OCI-LY7 (cell line): ENCODE data around the gene HOXA3.

Source experiments
- EZH2phosphoT487 ChIP-seq: fragments of 200-600 bp; sonication (generic); IDR thresholded peaks from 2 replicates; pipeline ENCODE4 v1.6.1; 2018; ENCODE audit warnings: low read depth, borderline replicate concordance, mild to moderate bottlenecking, mixed run types, antibody characterized with exemption, low read length, moderate library complexity, mixed read lengths
- TF ChIP-seq, protein P1 (sequence below): fragments of 200-600 bp; sonication (generic); conservative IDR thresholded peaks from 2 replicates; pipeline ENCODE4 v1.5.1; 2014; ENCODE audit warnings: mild to moderate bottlenecking, antibody characterized with exemption, low read length, moderate library complexity, mixed read lengths

DNA sequence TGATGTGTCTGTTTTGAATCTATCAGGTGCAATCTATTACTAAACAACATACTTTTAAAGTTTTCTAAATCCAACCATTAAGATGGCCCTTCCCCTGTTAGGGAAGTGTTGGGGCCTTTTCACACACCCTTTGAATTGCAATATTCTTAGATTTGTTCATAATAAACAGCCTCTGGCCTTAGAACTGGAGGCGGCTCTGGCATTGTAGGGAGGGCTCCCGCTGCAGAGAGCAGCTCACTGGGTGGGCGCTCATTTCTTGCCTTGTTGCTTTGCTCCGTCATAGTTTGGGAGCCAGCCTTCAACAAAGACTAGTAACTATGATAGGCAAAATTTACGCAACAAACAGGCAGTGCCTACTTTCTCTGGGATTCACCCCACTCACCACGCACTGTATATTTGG is 26.0 kb upstream of the HOXA3 start:
- TF ChIP-seq, protein P1, sequence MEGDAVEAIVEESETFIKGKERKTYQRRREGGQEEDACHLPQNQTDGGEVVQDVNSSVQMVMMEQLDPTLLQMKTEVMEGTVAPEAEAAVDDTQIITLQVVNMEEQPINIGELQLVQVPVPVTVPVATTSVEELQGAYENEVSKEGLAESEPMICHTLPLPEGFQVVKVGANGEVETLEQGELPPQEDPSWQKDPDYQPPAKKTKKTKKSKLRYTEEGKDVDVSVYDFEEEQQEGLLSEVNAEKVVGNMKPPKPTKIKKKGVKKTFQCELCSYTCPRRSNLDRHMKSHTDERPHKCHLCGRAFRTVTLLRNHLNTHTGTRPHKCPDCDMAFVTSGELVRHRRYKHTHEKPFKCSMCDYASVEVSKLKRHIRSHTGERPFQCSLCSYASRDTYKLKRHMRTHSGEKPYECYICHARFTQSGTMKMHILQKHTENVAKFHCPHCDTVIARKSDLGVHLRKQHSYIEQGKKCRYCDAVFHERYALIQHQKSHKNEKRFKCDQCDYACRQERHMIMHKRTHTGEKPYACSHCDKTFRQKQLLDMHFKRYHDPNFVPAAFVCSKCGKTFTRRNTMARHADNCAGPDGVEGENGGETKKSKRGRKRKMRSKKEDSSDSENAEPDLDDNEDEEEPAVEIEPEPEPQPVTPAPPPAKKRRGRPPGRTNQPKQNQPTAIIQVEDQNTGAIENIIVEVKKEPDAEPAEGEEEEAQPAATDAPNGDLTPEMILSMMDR: no peak
- no peak for TF ChIP-seq EZH2phosphoT487
